ENCODE results near the gene TSG101.

The TSG101 gene

GRCh38 chr11:18526521-18527296 is at the start of gene TSG101:
Gene TSG101 (minus strand): TSS chr11:18526942. CDS start chr11:18526816, 126 bp downstream.
- DNase-seq = peak; percentile 88

- no peak for DNase-seq
These were observed 48.6 kb upstream of the TSG101 start for GRCh38 chr11:18575361-18575760.

DNA sequence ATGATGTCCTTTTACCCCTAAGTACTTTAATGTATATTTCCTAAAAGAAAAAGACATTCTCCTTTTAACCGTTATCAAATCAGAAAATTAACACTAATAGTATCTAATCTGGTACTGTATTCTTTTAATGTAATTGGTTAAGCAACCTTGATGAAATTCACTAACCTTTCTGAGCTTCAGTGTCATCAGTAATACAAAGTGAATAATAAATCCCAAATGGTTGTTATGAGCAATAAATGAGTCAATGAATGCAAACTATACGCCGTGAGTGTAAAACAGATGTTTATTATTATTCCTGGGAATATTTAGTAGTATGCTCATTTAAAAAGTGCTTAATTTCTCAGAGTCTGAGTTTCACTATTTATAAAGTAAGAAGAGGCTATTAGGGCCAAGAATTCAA is 40.3 kb upstream of the TSG101 start:
- no peak for DNase-seq

- no peak for DNase-seq
These were observed 39.7 kb upstream of the TSG101 start for GRCh38 chr11:18566406-18566805.

DNA sequence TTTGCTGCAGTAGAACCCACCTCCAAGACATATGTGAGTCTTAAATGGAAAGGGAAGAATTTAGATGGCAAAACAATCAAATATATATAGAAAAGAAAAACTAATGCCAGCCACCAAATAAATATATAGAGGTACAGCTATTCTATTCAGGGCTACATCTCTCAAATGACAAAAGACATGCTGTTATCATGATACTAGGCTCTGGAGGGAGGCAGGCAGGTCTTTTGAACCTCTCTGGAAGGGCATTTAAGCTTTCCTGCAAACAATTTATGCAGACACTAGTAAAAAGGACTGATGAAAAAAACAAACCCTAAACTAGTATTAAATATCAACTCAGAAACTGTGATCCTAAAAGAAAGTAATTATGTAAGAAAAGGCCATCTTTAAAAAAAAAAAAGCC is 37.4 kb upstream of the TSG101 start:
- DNase-seq = no peak

DNA sequence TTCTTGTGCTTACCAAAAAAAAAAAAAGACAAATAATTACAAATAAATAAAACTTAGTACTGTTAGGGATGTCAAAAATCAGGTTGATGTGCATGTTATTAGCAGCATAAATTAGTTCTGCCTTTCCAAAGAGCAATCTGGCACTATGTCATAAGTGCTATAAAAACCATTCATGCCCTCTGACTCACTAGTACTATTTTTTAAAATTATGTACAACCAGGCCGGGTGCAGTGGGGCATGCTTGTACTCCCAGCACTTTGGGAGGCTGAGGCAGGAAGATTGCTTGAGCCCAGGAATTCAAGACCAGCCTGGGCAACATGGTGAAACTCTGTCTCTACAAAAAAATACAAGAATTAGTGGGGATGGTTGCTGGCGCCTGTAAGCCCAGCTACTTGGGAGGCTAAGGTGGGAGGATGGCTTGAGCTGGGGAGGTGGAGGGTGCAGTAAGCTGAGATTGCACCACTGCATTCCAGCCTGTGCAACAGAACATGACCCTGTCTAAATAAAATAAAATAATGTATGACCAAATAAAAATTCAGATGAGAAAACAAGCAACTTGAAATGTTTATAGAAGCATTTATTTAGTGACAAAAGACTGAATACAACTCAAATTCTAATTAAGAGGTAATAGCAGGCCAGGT is 36.5 kb upstream of the TSG101 start:
- DNase-seq = no peak

GRCh38 chr11:18548001-18548400 is 21.3 kb upstream of the TSG101 start:
- DNase-seq = no peak

GRCh38 chr11:18540207-18541009 is 13.7 kb upstream of the TSG101 start:
- no peak for DNase-seq

GRCh38 chr11:18536209-18536608 is 9.5 kb upstream of the TSG101 start:
- no peak for DNase-seq

GRCh38 chr11:18534245-18534644 is 7.5 kb upstream of the TSG101 start:
- DNase-seq = no peak

DNA sequence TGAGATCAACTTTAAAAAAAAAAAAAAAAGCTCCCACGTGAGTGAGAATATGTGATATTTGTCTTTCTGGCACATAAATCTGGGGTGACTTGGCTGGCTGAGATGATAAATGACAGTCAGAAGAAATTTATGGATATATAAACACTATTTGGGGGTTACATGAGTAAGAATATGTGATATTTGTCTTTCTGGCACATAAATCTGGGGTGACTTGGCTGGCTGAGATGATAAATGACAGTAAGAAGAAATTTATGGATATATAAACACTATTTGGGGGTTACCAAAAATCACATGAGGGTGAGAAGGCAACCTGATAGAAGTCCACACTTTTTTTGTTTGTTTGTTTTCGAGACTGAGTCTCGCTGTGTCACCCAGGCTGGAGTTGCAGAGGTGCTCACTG is 6.6 kb upstream of the TSG101 start:
- no peak for DNase-seq

DNA sequence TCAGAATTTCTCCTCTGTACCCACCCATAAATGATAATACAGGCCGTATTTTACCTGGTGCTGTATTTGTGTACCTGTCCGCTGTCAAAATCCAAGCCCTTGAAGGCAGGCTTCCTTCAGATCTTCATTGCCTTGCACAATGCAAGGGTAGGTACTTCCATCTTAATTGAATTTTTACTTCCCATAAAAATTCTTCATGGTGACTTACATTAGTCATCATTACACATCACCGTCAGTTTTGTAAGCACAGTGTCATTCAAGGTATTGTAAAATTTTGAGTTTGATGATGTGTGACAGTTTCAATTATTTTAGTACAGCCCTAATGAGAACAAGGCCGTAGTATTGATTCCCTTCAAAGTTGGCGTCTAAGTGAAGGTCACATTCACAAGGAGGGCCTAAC is 770 bp upstream of the TSG101 start:
- DNase-seq = no peak

- DNase-seq = no peak
These were observed 617 bp downstream of the TSG101 start for GRCh38 chr11:18526130-18526520.

DNA sequence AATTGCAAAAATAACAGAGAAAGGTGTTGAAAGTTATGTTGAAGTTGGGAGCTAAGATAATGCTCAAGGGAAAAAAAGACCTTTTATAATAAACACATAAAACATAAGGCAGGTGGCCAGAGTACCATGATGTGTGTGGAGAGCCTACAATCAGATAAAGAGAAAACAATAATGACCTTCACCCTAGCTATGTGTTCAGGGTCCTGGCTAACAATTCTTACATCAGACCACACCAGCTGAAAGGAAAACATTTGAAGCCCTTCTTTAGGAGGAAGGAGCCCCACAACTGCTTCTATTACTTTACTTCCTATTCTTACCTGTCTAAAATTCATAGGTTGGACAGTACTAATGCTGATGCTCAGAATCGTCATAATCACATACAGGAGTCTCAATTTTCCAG is 2.5 kb downstream of the TSG101 start:
- DNase-seq = no peak

DNA sequence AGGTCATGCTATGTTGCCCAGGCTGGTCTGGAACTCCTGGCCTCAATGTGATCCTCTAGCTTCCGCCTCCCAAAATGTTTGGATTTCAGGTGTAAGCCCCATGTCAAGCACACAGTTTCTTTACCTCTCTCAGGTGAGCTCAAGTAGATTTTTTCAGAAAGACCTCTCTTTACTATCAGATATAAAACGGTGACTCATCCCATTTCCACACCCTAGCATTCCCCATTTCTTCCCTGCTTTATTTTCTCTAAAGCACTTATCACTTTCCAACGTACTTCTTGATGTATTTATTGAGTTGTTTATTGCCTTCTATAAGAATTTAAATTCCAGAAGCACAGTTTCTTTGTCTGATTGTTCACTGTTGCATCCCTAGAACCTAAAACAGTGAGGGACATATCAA is 3.7 kb downstream of the TSG101 start:
- DNase-seq = no peak

DNA sequence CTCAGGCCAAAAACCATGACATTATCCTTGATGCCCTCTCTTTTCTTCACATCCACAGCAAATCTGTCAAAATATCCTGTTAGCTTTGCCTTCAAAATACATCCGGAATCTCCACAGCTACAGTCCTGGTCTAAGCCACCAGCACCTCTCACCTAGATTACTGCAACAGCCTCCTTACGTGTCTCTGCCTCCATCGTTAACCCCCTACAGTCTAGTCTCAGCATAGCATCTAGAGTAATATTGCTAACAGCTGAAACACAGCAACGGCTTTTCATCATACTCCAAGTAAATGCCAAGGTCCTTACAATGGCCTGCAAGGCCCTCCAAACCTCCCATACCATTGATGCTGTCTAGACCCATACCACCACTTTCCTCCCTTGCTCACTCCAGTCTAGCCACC is 4.4 kb downstream of the TSG101 start:
- no peak for DNase-seq

GRCh38 chr11:18521122-18521521 is 5.6 kb downstream of the TSG101 start:
- DNase-seq = no peak

GRCh38 chr11:18502352-18502751 is 24.4 kb downstream of the TSG101 start:
- DNase-seq = no peak

GRCh38 chr11:18501629-18502028 is 25.1 kb downstream of the TSG101 start:
- no peak for DNase-seq

DNA sequence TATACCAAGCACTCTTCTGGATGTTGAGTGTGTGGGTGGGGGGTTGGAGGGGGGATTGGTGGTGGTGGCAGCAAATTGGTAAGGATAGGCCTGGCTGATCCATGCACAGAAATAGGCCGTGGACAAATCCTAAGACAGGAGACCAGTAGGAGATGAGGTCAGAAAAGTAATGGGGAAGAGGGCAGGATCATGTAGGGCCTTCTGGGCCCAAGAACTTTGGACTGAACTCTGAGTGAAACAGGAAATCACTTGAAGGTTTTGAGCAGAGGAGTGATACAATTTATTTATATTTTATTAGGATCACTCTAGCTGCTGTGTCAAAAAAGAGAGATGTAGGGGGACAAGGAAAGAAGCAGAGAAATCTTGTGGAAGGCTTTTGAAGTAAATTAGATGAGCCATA is 28.7 kb downstream of the TSG101 start:
- DNase-seq = no peak

DNA sequence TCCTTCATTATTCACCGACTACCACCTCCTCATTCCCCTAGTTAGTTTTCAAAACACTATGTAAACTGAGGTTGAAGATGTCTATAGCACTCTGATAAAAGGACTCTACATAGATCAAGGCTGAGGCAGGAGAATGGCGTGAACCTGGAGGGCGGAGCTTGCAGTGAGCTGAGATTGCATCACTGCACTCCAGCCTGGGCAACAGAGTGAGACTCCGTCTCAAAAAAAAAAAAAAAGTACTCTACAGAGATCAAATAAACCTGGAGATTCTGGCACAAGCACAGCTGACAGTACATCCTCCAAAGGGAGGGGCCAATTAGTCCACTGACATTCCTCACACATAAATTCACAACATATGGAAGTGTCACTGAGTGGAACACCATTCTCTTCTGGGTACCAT is 31.0 kb downstream of the TSG101 start:
- no peak for DNase-seq

DNA sequence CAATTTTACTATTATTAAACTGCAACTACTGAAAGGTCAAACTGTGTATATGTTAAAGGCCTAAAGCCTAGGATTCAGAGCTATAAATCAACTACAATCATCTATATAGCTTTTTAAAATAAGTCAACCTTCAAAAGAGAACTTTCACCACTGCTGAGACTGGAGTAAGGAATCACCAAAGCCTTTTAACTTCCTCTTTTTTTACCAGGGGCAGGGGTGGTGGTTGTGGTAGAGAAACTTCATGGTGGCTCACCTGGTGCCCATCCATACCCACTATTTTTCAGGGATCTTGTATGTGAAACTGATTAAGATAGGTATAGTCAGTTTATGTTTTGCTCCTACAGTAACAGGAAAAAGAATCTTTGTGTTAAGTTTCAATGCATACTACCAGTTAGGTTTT is 31.5 kb downstream of the TSG101 start:
- no peak for DNase-seq

DNA sequence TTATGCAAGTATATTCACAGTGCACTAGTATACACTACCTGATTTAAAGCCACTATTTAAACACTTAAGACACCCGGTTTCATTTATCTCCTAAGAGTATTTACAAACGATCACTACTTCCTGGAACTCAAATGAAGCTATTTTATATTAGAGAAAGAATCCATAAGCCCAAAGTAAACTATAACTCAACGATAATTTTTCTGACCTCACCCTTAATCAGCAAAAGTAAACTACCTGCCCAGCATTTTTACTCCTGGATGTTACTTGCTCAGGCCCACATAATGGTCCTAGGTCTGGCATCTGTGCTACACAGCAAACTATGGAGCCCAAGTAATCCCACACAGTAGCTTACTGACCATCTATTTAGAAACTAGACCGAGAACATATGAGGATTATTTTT is 33.4 kb downstream of the TSG101 start:
- no peak for DNase-seq

DNA sequence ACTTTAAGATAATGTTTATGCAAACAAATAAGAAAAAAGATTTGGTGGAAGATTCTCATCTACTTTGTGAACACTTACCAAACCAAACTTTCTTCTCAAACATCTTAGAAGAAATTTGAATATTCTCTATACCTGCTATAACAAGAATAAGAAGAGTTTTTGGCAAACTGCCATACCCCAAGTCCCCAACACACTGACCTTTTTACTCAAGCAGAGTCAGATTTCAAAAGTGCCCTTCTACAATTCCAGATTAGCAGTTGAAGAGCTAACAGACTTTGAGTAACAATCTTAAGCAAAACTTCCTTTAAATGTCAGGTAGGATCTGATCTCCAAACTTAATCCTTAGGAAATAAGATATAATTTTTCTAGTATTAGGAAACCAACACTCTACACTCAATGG is 33.9 kb downstream of the TSG101 start:
- no peak for DNase-seq

All from activated effector memory CD4-positive, alpha-beta T cell treated with Interleukin-2 at 50 U/mL for 16 hours (primary cell).